ENCODE results near the gene C19orf67. TPM values are rescaled to one million over a fixed set of nuclear protein-coding genes. Genes with fewer than 3 reads are reported as not detected.

C19orf67 gene
- total RNA-seq, 2 experiments from 2014 or later = not detected

- H3K27ac Mint-ChIP-seq = peak overlapping the region; percentile 30
- no peak for ATAC-seq
- H3K36me3 Mint-ChIP-seq (ENCODE audit: low read depth) = peaks cover 32% of the 10 kb centered on the region
- CTCF ChIA-PET = interaction anchor here (0.7 to 3.7 kb wide), 4 partner anchors 12 to 43 kb away, joined by 3 to 29 read pairs (median 6); partner anchors contain the start of genes ASF1B and MISP3
- TF ChIP-seq CTCF (IDR thresholded peaks at IDR 0.05) = no peak
- intact Hi-C loops (cut with micrococcal nuclease) = no loop called here
- H3K9me3 Mint-ChIP-seq = peaks cover 11% of the 10 kb centered on the region
- H3K27me3 Mint-ChIP-seq = no peaks in the 10 kb centered on the region
- DNase-seq = no peak
- H3K4me1 Mint-ChIP-seq (ENCODE audit: low read depth) = peaks cover 16% of the 10 kb centered on the region
- peak overlapping the region; percentile 43 for H3K4me3 Mint-ChIP-seq
- POLR2A ChIA-PET = interaction anchor here (1.1 to 1.6 kb wide), 4 partner anchors 12 to 19 kb away, joined by 3 to 5 read pairs (median 4); a partner anchor contains a TSS
Observed at GRCh38 chr19:14093117-14093823, 7.7 kb upstream of the C19orf67 start.

- intact Hi-C loops (cut with micrococcal nuclease) = no loop called here
- Mint-ChIP-seq H3K9me3 (peaks cover 11% of the 10 kb centered on the region), H3K36me3 (ENCODE audit: low read depth) (peaks cover 36% of the 10 kb centered on the region), H3K27ac (peak overlapping the region; percentile 97), H3K4me1 (ENCODE audit: low read depth) (peaks cover 16% of the 10 kb centered on the region), H3K4me3 (peak overlapping the region; percentile 82), H3K27me3 (no peaks in the 10 kb centered on the region)
- TF ChIP-seq CTCF (IDR thresholded peaks at IDR 0.05) = no peak
- DNase-seq (peak; percentile 79), ATAC-seq (peak; percentile 19)
- ChIA-PET POLR2A (interaction anchor here (1.0 to 1.7 kb wide), 6 partner anchors 8 to 29 kb away, joined by 3 to 7 read pairs (median 4); a partner anchor contains a TSS), CTCF (interaction anchor here (1.3 to 3.7 kb wide), 4 partner anchors 12 to 45 kb away, joined by 4 to 29 read pairs (median 7); partner anchors contain the start of genes ASF1B and MISP3)
Observed at GRCh38 chr19:14091813-14092462, 6.4 kb upstream of the C19orf67 start.

GRCh38 chr19:14091081-14091812 lies 5.7 kb upstream of the C19orf67 start:
- Mint-ChIP-seq H3K36me3 (ENCODE audit: low read depth) (peaks cover 37% of the 10 kb centered on the region), H3K27me3 (no peaks in the 10 kb centered on the region), H3K27ac (peak overlapping the region; percentile 97), H3K9me3 (peaks cover 11% of the 10 kb centered on the region), H3K4me3 (peak overlapping the region; percentile 82), H3K4me1 (ENCODE audit: low read depth) (peaks cover 16% of the 10 kb centered on the region)
- peak; percentile 72 for ATAC-seq
- ChIA-PET POLR2A (interaction anchor here (0.6 to 1.7 kb wide), 7 partner anchors 7 to 118 kb away, joined by 3 to 7 read pairs (median 4); a partner anchor contains a TSS), CTCF (interaction anchor here (1.3 to 3.7 kb wide), 4 partner anchors 12 to 46 kb away, joined by 4 to 29 read pairs (median 7); partner anchors contain the start of genes ASF1B and MISP3)
- intact Hi-C loops (cut with micrococcal nuclease) = no loop called here
- DNase-seq = peak; percentile 79
- no peak for TF ChIP-seq CTCF (IDR thresholded peaks at IDR 0.05)

- ATAC-seq (peak; percentile 65), DNase-seq (peak; percentile 92)
- intact Hi-C loops (cut with micrococcal nuclease) = no loop called here
- peak within 1 kb of the TSS; percentile 97 for H3K27ac Mint-ChIP-seq
- H3K4me3 Mint-ChIP-seq = peak within 1 kb of the TSS; percentile 82
- no peak for TF ChIP-seq CTCF (IDR thresholded peaks at IDR 0.05)
- ChIA-PET POLR2A (interaction anchor here (0.6 to 2.5 kb wide), 8 partner anchors 7 to 118 kb away, joined by 3 to 9 read pairs (median 4); a partner anchor contains a TSS), CTCF (interaction anchor here (0.6 to 4.3 kb wide), 3 partner anchors 13 to 24 kb away, joined by 3 to 16 read pairs (median 4); partner anchors contain the start of gene MISP3)
- H3K4me1 Mint-ChIP-seq (ENCODE audit: low read depth) = peaks cover 16% of the 10 kb centered on the region
- H3K36me3 Mint-ChIP-seq (ENCODE audit: low read depth) = peaks cover 37% of the 10 kb centered on the region
- H3K27me3 Mint-ChIP-seq = no peaks in the 10 kb centered on the region
- H3K9me3 Mint-ChIP-seq = peaks cover 11% of the 10 kb centered on the region
Observed at GRCh38 chr19:14090509-14091080, 5.0 kb upstream of the C19orf67 start, which contains the start of gene SAMD1. Gene SAMD1, minus strand, starts transcription at chr19:14090751.
